Suprapubic skin (tissue), 4 donors: Measurements from ENCODE around the gene CCNQ. TPM values are rescaled to one million over a fixed set of nuclear protein-coding genes. Genes with fewer than 3 reads are reported as not detected.

Experiments used
- DNase-seq, 2 donors: peaks; one replicate each; pipeline ENCODE4 v3.0.0-alpha.2; 2019; ENCODE audit warnings: low spot score in 2 of 2
- H3K27ac ChIP-seq: fragments of 200-600 bp; sonication (generic); one replicate; pipeline ENCODE4 v1.5.1; 2019
- H3K27me3 ChIP-seq: fragments of 200-600 bp; sonication (generic); one replicate; pipeline ENCODE4 v1.5.1; 2019
- H3K36me3 ChIP-seq: fragments of 200-600 bp; sonication (generic); one replicate; pipeline ENCODE4 v1.5.1; 2019
- H3K4me1 ChIP-seq: fragments of 200-600 bp; sonication (generic); one replicate; pipeline ENCODE4 v1.5.1; 2019
- H3K4me3 ChIP-seq: fragments of 200-600 bp; sonication (generic); one replicate; pipeline ENCODE4 v1.5.1; 2019; ENCODE audit warnings: mild to moderate bottlenecking
- H3K9me3 ChIP-seq: fragments of 200-600 bp; sonication (generic); one replicate; pipeline ENCODE4 v1.5.1; 2019
- EP300 ChIP-seq: sonication (generic); formaldehyde crosslinking; IDR thresholded peaks from one replicate; pipeline ENCODE4 v1.6.1; 2017; ENCODE audit warnings: antibody characterized with exemption
- POLR2A ChIP-seq, 2 donors: fragments of 450-650 bp; IDR thresholded peaks; one replicate each; pipeline ENCODE4 v1.6.1; 2017; ENCODE audit warnings: antibody characterized with exemption in 2 of 2, mild to moderate bottlenecking in 2 of 2, moderate library complexity in 2 of 2
- POLR2AphosphoS5 ChIP-seq, 3 donors: sonication (generic); formaldehyde crosslinking; IDR thresholded peaks; one replicate each; pipeline ENCODE4 v1.6.1; 2017; ENCODE audit warnings: antibody characterized with exemption in 3 of 3
- WGBS: methylation state at CpG from one replicate; pipeline ENCODE4 v1.1.5; 2018; 5-methylcytosine and 5-hydroxymethylcytosine counted together
- total RNA-seq, 4 donors: library from RNA; depleted of rRNA; stranded (reverse); fragments of >200 nt; gene quantifications; one replicate each; pipeline ENCODE4 v1.1.0, GENCODE V29; 2016
- TF ChIP-seq, protein P1 (sequence below), 2 donors: fragments of 200-600 bp in 1 of 2; fragments of 450-650 bp in 1 of 2; sonication (generic) in 1 of 2; IDR thresholded peaks; one replicate each; pipeline ENCODE4 v1.5.1; 2016 to 2019; ENCODE audit warnings: antibody characterized with exemption in 2 of 2, mild to moderate bottlenecking in 1 of 2, moderate library complexity in 1 of 2

CCNQ gene
- total RNA-seq, 4 donors from 2014 or later = 16.4 to 33.2 (median 29.3) TPM

- 82% methylated on average over 18 of the region's 21 CpGs for WGBS
- Histone ChIP-seq H3K36me3 (no peaks in the 10 kb centered on the region), H3K9me3 (no peaks in the 10 kb centered on the region), H3K27me3 (no peaks in the 10 kb centered on the region), H3K4me3 (no peak overlapping the region), H3K4me1 (no peaks in the 10 kb centered on the region), H3K27ac (no peak overlapping the region)
- TF ChIP-seq POLR2AphosphoS5 (IDR thresholded peaks at IDR 0.05) = no peak
- TF ChIP-seq, protein P1, sequence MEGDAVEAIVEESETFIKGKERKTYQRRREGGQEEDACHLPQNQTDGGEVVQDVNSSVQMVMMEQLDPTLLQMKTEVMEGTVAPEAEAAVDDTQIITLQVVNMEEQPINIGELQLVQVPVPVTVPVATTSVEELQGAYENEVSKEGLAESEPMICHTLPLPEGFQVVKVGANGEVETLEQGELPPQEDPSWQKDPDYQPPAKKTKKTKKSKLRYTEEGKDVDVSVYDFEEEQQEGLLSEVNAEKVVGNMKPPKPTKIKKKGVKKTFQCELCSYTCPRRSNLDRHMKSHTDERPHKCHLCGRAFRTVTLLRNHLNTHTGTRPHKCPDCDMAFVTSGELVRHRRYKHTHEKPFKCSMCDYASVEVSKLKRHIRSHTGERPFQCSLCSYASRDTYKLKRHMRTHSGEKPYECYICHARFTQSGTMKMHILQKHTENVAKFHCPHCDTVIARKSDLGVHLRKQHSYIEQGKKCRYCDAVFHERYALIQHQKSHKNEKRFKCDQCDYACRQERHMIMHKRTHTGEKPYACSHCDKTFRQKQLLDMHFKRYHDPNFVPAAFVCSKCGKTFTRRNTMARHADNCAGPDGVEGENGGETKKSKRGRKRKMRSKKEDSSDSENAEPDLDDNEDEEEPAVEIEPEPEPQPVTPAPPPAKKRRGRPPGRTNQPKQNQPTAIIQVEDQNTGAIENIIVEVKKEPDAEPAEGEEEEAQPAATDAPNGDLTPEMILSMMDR (IDR thresholded peaks at IDR 0.05) = no peak
- no peak for TF ChIP-seq EP300
- no peak for TF ChIP-seq POLR2A (IDR thresholded peaks at IDR 0.05)
- DNase-seq = no peak
Measured at GRCh38 chrX:153568451-153569011, 30.4 kb downstream of the CCNQ start.

- no peak overlapping the region for H3K4me3 ChIP-seq
- TF ChIP-seq EP300 = no peak
- no peak for TF ChIP-seq POLR2A (IDR thresholded peaks at IDR 0.05)
- no peak for TF ChIP-seq POLR2AphosphoS5 (IDR thresholded peaks at IDR 0.05)
- 86% methylated on average over 4 of the region's 9 CpGs for WGBS
- H3K36me3 ChIP-seq = no peaks in the 10 kb centered on the region
- H3K9me3 ChIP-seq = no peaks in the 10 kb centered on the region
- no peak overlapping the region for H3K27ac ChIP-seq
- H3K27me3 ChIP-seq = no peaks in the 10 kb centered on the region
- no peak for DNase-seq
- H3K4me1 ChIP-seq = no peaks in the 10 kb centered on the region
Measured at GRCh38 chrX:153565996-153566580, 32.9 kb downstream of the CCNQ start.

DNA sequence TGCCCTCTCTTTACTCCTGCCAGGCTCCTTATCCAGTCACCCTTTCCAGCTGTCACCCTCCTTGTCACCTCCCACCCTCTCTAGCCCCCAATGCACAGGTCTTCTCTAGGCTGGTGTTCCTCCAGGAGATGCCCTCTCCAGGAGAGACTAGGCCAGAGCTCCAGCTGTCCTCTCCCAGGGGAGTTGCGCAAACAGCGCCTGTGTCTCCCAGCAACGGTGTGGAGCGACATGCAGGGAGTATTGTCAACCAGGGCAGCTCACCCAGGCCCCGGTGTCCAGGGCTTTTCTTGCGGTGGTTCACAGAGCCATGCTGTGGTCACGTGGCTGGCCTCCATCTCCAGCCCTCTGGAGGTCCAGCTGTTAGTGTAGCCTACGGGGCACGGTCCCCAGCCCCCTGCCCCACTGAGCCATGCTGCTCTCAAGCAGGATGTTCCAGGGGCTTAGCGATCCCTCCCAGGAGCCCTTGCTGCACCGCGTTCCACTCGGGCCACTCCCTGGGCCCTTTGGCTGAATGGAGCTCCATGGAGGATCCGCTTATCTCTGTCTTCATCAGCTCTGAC lies 34.8 kb downstream of the CCNQ start:
- no peak overlapping the region for H3K4me3 ChIP-seq
- H3K4me1 ChIP-seq = no peaks in the 10 kb centered on the region
- H3K27me3 ChIP-seq = no peaks in the 10 kb centered on the region
- no peak overlapping the region for H3K27ac ChIP-seq
- no peaks in the 10 kb centered on the region for H3K9me3 ChIP-seq
- no peak for DNase-seq
- TF ChIP-seq, protein P1 (IDR thresholded peaks at IDR 0.05) = no peak
- TF ChIP-seq EP300 = no peak
- no peak for TF ChIP-seq POLR2A (IDR thresholded peaks at IDR 0.05)
- no peak for TF ChIP-seq POLR2AphosphoS5 (IDR thresholded peaks at IDR 0.05)
- 82% methylated on average over 5 of the region's 14 CpGs for WGBS
- H3K36me3 ChIP-seq = no peaks in the 10 kb centered on the region

- no peak for DNase-seq
- Histone ChIP-seq H3K27ac (no peak overlapping the region), H3K4me3 (no peak overlapping the region), H3K9me3 (no peaks in the 10 kb centered on the region), H3K36me3 (no peaks in the 10 kb centered on the region), H3K27me3 (no peaks in the 10 kb centered on the region), H3K4me1 (no peaks in the 10 kb centered on the region)
- WGBS = 89% methylated on average over 9 of the region's 9 CpGs
- TF ChIP-seq POLR2A (IDR thresholded peaks at IDR 0.05) (no peak), EP300 (no peak), POLR2AphosphoS5 (IDR thresholded peaks at IDR 0.05) (no peak)
- TF ChIP-seq, protein P1 (IDR thresholded peaks at IDR 0.05) = no peak
Measured at GRCh38 chrX:153562546-153562945, 36.4 kb downstream of the CCNQ start.

DNA sequence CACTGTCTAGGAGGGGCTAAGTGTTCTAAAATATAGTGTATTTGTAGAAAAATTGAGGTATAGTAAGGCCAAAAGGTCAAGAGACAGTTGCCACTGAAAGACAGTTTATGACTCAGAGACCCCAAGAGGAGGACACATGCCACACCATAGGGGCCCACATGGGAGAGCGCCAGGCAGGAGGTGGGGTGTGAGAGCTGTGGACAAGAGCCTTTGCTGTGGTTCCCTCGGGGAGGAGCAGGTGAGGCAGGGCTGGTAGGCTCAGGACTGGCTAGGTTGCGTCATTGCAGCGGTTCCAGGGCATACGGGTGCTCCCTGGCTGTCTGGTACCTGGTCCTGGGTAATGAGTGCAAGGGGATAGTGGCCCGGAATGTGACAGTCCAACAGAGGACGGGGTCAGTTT lies 37.6 kb downstream of the CCNQ start:
- no peak for DNase-seq
- no peaks in the 10 kb centered on the region for H3K4me1 ChIP-seq
- no peaks in the 10 kb centered on the region for H3K9me3 ChIP-seq
- no peak overlapping the region for H3K27ac ChIP-seq
- H3K36me3 ChIP-seq = no peaks in the 10 kb centered on the region
- H3K27me3 ChIP-seq = no peaks in the 10 kb centered on the region
- WGBS = 89% methylated on average over 7 of the region's 7 CpGs
- no peak for TF ChIP-seq POLR2A (IDR thresholded peaks at IDR 0.05)
- TF ChIP-seq EP300 = no peak
- TF ChIP-seq, protein P1 (IDR thresholded peaks at IDR 0.05) = no peak
- no peak for TF ChIP-seq POLR2AphosphoS5 (IDR thresholded peaks at IDR 0.05)
- H3K4me3 ChIP-seq = no peak overlapping the region
